Adrenal gland (tissue), 12 donors: ENCODE results near the gene EDEM1. TPM values are rescaled to one million over a fixed set of nuclear protein-coding genes. Genes with fewer than 3 reads are reported as not detected.
A peak's percentile ranks its signal among the peaks of the same experiment; 100 is the strongest.

ENCODE experiments used
- DNase-seq, 7 donors: peaks; one replicate each; pipeline ENCODE4 v3.0.0-alpha.2; 2019 to 2020
- H3K27ac ChIP-seq, 5 donors: fragments of 200-600 bp; sonication (generic) in 4 of 5; 1 replicate in 3 of 5; 2 replicates in 2 of 5; pipeline versions ENCODE4 v1.5.1 to v1.8.0; 2016 to 2020; ENCODE audit warnings: mild to moderate bottlenecking in 1 of 5
- H3K27me3 ChIP-seq: fragments of 200-600 bp; 2 replicates; pipeline ENCODE4 v1.8.0; 2021
- H3K36me3 ChIP-seq, 2 donors: fragments of 200-600 bp; replicated peaks in 1 of 2; 1 replicate in 1 of 2; 2 replicates in 1 of 2; pipeline versions ENCODE4 v1.5.1 to v1.8.0; 2018 to 2022
- H3K4me1 ChIP-seq, 2 donors: fragments of 200-600 bp; replicated peaks in 1 of 2; 1 replicate in 1 of 2; 2 replicates in 1 of 2; pipeline versions ENCODE4 v1.5.1 to v1.8.0; 2018 to 2021
- H3K4me3 ChIP-seq, 4 donors: fragments of 200-600 bp; sonication (generic) in 3 of 4; one replicate each; pipeline ENCODE4 v1.5.1; 2016 to 2018
- H3K9me3 ChIP-seq, 3 donors: fragments of 200-600 bp; sonication (generic) in 1 of 3; replicated peaks in 1 of 3; 1 replicate in 2 of 3; 2 replicates in 1 of 3; pipeline versions ENCODE4 v1.5.1 to v1.8.0; 2016 to 2021
- POLR2A ChIP-seq, 2 donors: fragments of 450-650 bp; IDR thresholded peaks; one replicate each; pipeline ENCODE4 v1.6.1; 2017; ENCODE audit warnings: antibody characterized with exemption in 2 of 2, mild to moderate bottlenecking in 2 of 2, moderate library complexity in 1 of 2
- WGBS, 4 donors: extraction: QIAGEN DNeasy Blood & Tissue Kit in 2 of 4; methylation state at CpG; one replicate each; pipeline versions ENCODE4 v1.1.5 to v1.1.7; 2013 to 2017; 5-methylcytosine and 5-hydroxymethylcytosine counted together
- intact Hi-C, 2 donors: fragments of 100-400 bp; cut with DNase I; formaldehyde crosslinking; loops; one replicate each; pipeline versions ENCODE4 v1.14.1 to v1.15.0; 2022 to 2023
- polyA plus RNA-seq, 3 donors: library from polyadenylated mRNA; stranded (reverse); fragments of 200-250 nt in 2 of 3; fragments of 350-450 nt in 1 of 3; fragmentation: Illumina TruSeq in 1 of 3; extraction: RNeasy Lipid Tissue Mini Kit (QIAGEN cat#74804) in 1 of 3; gene quantifications; one replicate each; pipeline ENCODE4 v1.2.3, GENCODE V29; 2013 to 2014
- total RNA-seq, 9 donors: library from RNA; depleted of rRNA in 4 of 9; stranded (reverse); fragments of >200 nt in 4 of 9; fragments of 120-200 nt in 1 of 9; fragmentation: NEBNext Ultra II Directional in 1 of 9; extraction: Animal tissue kit (Norgen Biotek cat#: 25700) in 1 of 9; gene quantifications; one replicate each; pipeline versions ENCODE4 v1.1.0 to v1.2.4, GENCODE V29; 2013 to 2023
- TF ChIP-seq, protein P1 (sequence below), 6 experiments: fragments of 450-650 bp in 4 of 6; fragments of 200-600 bp in 2 of 6; sonication (generic) in 1 of 6; IDR thresholded peaks; 1 replicate in 5 of 6; 2 replicates in 1 of 6; pipeline versions ENCODE4 v1.5.1 to v1.8.0; 2016 to 2021; ENCODE audit warnings: antibody characterized with exemption in 6 of 6, mild to moderate bottlenecking in 2 of 6, moderate library complexity in 1 of 6
- donor health status: healthy with polysubstance abuse.
- donor health status: Bipolar disorder and iron deficiency.
- donor health status: DM: yes; HTN: yes; CAD: no.
- donor health status: DM: no; HTN: no; CAD: no.
- donor health status: DM: no; HTN: no; CAD: no.
- donor health status: DM: yes; HTN: yes; CAD: no.

The EDEM1 gene
- total and polyA plus RNA-seq, 12 donors = 3.1 to 63.6 (median 31.2) TPM

DNA sequence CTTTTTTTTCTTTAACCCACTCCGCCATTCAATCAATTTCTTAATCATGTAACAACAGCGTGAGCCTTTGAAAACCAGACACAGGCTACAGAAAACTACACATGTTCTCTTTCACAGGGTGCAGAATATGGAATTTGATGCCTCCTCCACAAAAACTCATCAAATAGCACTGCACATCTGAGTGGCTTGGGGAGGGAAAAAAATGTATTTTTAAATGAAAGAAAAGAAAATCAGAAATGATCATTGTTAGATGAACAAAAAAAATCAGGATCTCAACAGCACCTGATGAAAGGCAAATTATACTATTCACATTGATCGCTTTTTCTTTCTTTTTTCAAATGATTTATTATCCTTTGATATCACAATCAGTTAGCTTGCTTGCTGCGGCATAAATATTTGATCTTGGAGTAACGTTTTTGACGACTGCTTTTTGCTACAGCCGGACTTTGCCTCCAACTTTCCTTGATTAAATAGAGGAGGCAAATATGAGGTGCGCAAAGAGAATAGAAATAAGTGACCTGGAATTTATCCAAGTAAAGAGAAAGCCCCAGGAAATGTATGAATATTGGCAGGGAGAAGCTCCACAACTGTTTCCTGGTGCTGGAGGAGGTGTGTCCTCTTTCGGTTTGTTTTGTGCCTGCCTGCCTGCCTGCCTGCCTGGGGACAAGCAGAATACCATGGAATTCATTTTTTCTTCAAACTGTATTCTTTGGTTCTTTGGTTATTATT is 63.1 kb downstream of the EDEM1 start:
- peak in 2 of 7 donors; percentile 5 to 16 for DNase-seq
- peak overlapping the region in 1 of 4 donors; percentile 34 for H3K4me3 ChIP-seq
- no peaks in the 10 kb centered on the region for H3K36me3 ChIP-seq
- intact Hi-C loops = no loop called here
- no peak overlapping the region for H3K27ac ChIP-seq
- H3K9me3 ChIP-seq = no peaks in the 10 kb centered on the region
- H3K4me1 ChIP-seq = no peaks in the 10 kb centered on the region
- WGBS, 4 donors = 40 to 51% (median 47%) methylated on average over 9 of the region's 9 CpGs
- TF ChIP-seq, protein P1, sequence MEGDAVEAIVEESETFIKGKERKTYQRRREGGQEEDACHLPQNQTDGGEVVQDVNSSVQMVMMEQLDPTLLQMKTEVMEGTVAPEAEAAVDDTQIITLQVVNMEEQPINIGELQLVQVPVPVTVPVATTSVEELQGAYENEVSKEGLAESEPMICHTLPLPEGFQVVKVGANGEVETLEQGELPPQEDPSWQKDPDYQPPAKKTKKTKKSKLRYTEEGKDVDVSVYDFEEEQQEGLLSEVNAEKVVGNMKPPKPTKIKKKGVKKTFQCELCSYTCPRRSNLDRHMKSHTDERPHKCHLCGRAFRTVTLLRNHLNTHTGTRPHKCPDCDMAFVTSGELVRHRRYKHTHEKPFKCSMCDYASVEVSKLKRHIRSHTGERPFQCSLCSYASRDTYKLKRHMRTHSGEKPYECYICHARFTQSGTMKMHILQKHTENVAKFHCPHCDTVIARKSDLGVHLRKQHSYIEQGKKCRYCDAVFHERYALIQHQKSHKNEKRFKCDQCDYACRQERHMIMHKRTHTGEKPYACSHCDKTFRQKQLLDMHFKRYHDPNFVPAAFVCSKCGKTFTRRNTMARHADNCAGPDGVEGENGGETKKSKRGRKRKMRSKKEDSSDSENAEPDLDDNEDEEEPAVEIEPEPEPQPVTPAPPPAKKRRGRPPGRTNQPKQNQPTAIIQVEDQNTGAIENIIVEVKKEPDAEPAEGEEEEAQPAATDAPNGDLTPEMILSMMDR (IDR thresholded peaks at IDR 0.05) = no peak
- TF ChIP-seq POLR2A (IDR thresholded peaks at IDR 0.05) = no peak
- no peaks in the 10 kb centered on the region for H3K27me3 ChIP-seq

DNA sequence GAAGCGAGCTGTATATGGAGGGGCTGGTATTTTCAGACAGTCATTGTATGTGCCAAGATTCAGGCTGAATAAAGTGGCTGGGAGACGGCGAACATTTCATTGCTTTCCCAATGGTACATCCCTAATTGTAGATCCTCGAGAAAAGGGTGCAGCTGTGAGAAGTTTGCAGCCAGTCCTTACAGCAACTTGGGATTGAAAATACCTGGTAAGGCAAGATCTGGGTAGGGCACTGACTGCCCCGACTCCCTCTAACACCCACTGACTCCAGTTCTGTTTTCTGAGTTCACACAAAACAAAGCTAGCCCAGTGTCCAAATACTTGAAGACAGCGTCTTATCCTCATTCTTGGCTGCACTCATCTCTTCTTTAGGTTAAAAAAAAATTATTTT is 63.7 kb downstream of the EDEM1 start:
- WGBS, 4 donors = 60 to 75% (median 69%) methylated on average over 6 of the region's 6 CpGs
- Histone ChIP-seq H3K4me1 (no peaks in the 10 kb centered on the region), H3K27me3 (no peaks in the 10 kb centered on the region), H3K4me3 (peak overlapping the region in 1 of 4 donors; percentile 34), H3K9me3 (no peaks in the 10 kb centered on the region), H3K36me3 (no peaks in the 10 kb centered on the region), H3K27ac (no peak overlapping the region)
- intact Hi-C loops = no loop called here
- DNase-seq = no peak
- TF ChIP-seq POLR2A (IDR thresholded peaks at IDR 0.05) = no peak
- TF ChIP-seq, protein P1 (IDR thresholded peaks at IDR 0.05) = no peak

DNA sequence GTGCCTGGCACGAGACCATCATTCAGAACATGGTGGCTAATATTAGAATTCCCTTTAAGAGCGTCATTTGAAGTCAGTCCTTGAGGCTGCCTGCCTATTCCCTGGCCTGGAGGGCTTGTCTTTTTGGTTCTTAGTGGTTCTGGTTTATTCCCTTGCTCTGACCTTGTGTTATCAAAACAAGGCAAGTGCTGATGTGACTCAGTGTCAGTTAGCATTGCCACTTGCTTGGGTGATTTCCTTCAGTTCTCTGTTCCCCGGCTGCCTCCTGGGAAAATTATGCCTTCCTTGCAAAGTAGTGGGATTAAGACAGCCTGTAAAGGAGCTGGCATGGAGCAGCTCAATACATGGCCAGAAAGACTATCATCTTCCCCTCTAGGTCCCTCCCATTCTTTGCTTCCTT is 64.6 kb downstream of the EDEM1 start:
- Histone ChIP-seq H3K4me3 (no peak overlapping the region), H3K27me3 (no peaks in the 10 kb centered on the region), H3K27ac (no peak overlapping the region), H3K9me3 (no peaks in the 10 kb centered on the region), H3K4me1 (no peaks in the 10 kb centered on the region), H3K36me3 (no peaks in the 10 kb centered on the region)
- 47 to 63% (median 48%) methylated on average over 3 of the region's 3 CpGs for WGBS, 4 donors
- DNase-seq = peak in 1 of 7 donors; percentile 16
- intact Hi-C loops = no loop called here
- no peak for TF ChIP-seq POLR2A (IDR thresholded peaks at IDR 0.05)
- TF ChIP-seq, protein P1 (IDR thresholded peaks at IDR 0.05) = no peak

DNA sequence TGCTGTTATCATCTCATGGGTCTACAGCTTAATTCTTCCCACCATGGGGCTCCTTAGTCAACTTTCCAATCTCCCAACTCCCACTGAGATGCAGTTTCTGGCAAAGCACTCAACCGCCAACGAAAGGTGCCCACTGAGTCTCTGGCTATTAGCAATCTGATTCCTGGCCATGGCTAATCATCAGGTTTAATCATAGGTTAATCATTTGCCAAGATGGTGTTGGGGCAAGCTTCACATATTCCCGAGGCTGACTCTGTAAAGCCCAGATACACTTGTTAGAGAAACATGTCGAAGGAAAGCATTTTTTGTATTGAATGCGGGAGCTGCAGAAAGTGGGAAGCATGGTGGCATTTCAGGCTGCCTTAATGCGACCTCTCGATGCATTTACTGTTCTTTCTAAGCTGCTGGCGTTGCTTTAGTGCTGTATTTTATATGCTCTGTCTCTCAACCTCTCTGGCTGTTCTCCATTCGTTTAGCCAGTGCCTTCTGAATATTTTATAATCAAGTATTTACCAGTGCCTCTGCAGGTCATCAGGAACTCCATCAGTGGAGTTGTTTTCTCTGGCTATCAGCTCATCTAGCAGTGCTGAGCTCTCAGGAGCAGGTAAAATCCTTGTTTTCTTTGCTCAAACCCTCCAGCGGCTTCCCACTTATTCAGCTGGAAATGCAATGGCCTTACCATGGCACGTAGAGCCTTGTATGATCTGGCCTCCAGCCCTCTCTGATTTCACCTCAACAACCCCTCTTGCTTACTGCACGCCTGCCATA is 67.0 kb downstream of the EDEM1 start:
- intact Hi-C loops = no loop called here
- Histone ChIP-seq H3K4me1 (no peaks in the 10 kb centered on the region), H3K36me3 (no peaks in the 10 kb centered on the region), H3K27me3 (no peaks in the 10 kb centered on the region), H3K4me3 (no peak overlapping the region), H3K27ac (no peak overlapping the region), H3K9me3 (no peaks in the 10 kb centered on the region)
- 81 to 91% (median 86%) methylated on average over 12 of the region's 12 CpGs for whole genome bisulfite sequencing, 4 donors
- TF ChIP-seq, protein P1 (IDR thresholded peaks at IDR 0.05) = no peak
- no peak for TF ChIP-seq POLR2A (IDR thresholded peaks at IDR 0.05)
- DNase-seq = no peak
